Neural progenitor cell (in vitro differentiated cells): ENCODE results near the gene TRAF4. TPM values are rescaled to one million over a fixed set of nuclear protein-coding genes. Genes with fewer than 3 reads are reported as not detected.

ENCODE experiments used
- DNase-seq: peaks from one replicate; pipeline ENCODE4 v3.0.0-alpha.2; 2016; ENCODE audit warnings: low spot score
- H2AFZ ChIP-seq: fragments of 200-600 bp; sonication (generic); replicated peaks from 2 replicates; pipeline ENCODE4 v1.6.1; 2016; ENCODE audit warnings: antibody characterized with exemption
- H3F3A ChIP-seq: fragments of 200-600 bp; sonication (generic); 2 replicates; pipeline ENCODE4 v1.6.1; 2016; ENCODE audit warnings: antibody characterized with exemption, low read depth
- H3K27ac ChIP-seq: fragments of 200-600 bp; sonication (generic); 2 replicates; pipeline ENCODE4 v1.5.1; 2016; ENCODE audit warnings: mild to moderate bottlenecking
- H3K27me3 ChIP-seq: fragments of 200-600 bp; sonication (generic); 2 replicates; pipeline ENCODE4 v1.6.1; 2016; ENCODE audit warnings: mild to moderate bottlenecking, moderate library complexity
- H3K36me3 ChIP-seq: fragments of 200-600 bp; sonication (generic); 2 replicates; pipeline ENCODE4 v1.5.1; 2016
- H3K4me1 ChIP-seq: fragments of 200-600 bp; sonication (generic); 2 replicates; pipeline ENCODE4 v1.6.1; 2016; ENCODE audit warnings: mixed run types
- H3K4me2 ChIP-seq: fragments of 200-600 bp; sonication (generic); 2 replicates; pipeline ENCODE4 v1.6.1; 2016
- H3K4me3 ChIP-seq: fragments of 200-600 bp; sonication (generic); 2 replicates; pipeline ENCODE4 v1.5.1; 2016
- H3K79me2 ChIP-seq: fragments of 200-600 bp; sonication (generic); 2 replicates; pipeline ENCODE4 v1.6.1; 2016; ENCODE audit warnings: low read depth
- H3K9ac ChIP-seq: fragments of 200-600 bp; sonication (generic); 2 replicates; pipeline ENCODE4 v1.6.1; 2016
- H3K9me3 ChIP-seq: fragments of 200-600 bp; sonication (generic); 2 replicates; pipeline ENCODE4 v1.5.1; 2016; ENCODE audit warnings: low read depth
- H4K20me1 ChIP-seq: fragments of 200-600 bp; sonication (generic); 2 replicates; pipeline ENCODE4 v1.6.1; 2016; ENCODE audit warnings: low read depth
- H3K27ac Mint-ChIP-seq: 3 replicates; pipeline ENCODE4 v1.8.0; 2021; ENCODE audit warnings: mixed read lengths
- H3K27me3 Mint-ChIP-seq: 2 replicates; pipeline ENCODE4 v1.8.0; 2022; ENCODE audit warnings: low read depth, mild to moderate bottlenecking, inconsistent platforms, moderate library complexity, mixed read lengths; ENCODE audit not compliant: insufficient read depth
- H3K36me3 Mint-ChIP-seq: 3 replicates; pipeline ENCODE4 v1.8.0; 2021; ENCODE audit warnings: mixed read lengths
- H3K4me1 Mint-ChIP-seq: 3 replicates; pipeline ENCODE4 v1.8.0; 2021; ENCODE audit warnings: mixed read lengths
- H3K4me3 Mint-ChIP-seq: 3 replicates; pipeline ENCODE4 v1.8.0; 2021; ENCODE audit warnings: mild to moderate bottlenecking, moderate library complexity, mixed read lengths
- H3K9me3 Mint-ChIP-seq: 3 replicates; pipeline ENCODE4 v1.8.0; 2020; ENCODE audit warnings: mixed read lengths
- CTCF ChIP-seq: fragments of 200-600 bp; sonication (generic); IDR thresholded peaks from 2 replicates; pipeline ENCODE4 v1.5.1; 2017; ENCODE audit warnings: antibody characterized with exemption, mild to moderate bottlenecking
- EZH2 ChIP-seq: fragments of 200-600 bp; sonication (generic); IDR thresholded peaks from 2 replicates; pipeline ENCODE4 v1.6.1; 2017; ENCODE audit warnings: antibody characterized with exemption, mild to moderate bottlenecking, moderate library complexity
- EZH2phosphoT487 ChIP-seq: fragments of 200-600 bp; sonication (generic); IDR thresholded peaks from 2 replicates; pipeline ENCODE4 v1.6.1; 2017; ENCODE audit warnings: antibody characterized with exemption
- total RNA-seq: library from RNA; depleted of rRNA; stranded (reverse); fragments of >200 nt; gene quantifications from 2 replicates; pipeline ENCODE4 v1.2.3, GENCODE V29; 2015; ENCODE audit warnings: low replicate concordance

Gene TRAF4
- total RNA-seq, 1 donor from 2014 or later, result 32.2 TPM

- peaks cover 13% of the 10 kb centered on the region for H3K36me3 Mint-ChIP-seq
These were observed 38.0 kb upstream of the TRAF4 start for GRCh38 chr17:28705728-28706334.

GRCh38 chr17:28706471-28707338 is 37.1 kb upstream of the TRAF4 start:
- Histone ChIP-seq H4K20me1 (peaks cover 37% of the 10 kb centered on the region), H3K4me2 (no peak overlapping the region), H3K4me1 (peaks cover 19% of the 10 kb centered on the region), H3K9ac (no peak overlapping the region), H3K79me2 (peaks cover 23% of the 10 kb centered on the region), H3K27ac (no peak overlapping the region), H2AFZ (no peak overlapping the region), H3F3A (peaks cover 50% of the 10 kb centered on the region), H3K4me3 (no peak overlapping the region), H3K9me3 (no peaks in the 10 kb centered on the region), H3K27me3 (no peaks in the 10 kb centered on the region), H3K36me3 (no peaks in the 10 kb centered on the region)
- no peak for DNase-seq
- Mint-ChIP-seq H3K36me3 (peaks cover 8% of the 10 kb centered on the region), H3K4me1 (peaks cover 34% of the 10 kb centered on the region), H3K4me3 (no peak overlapping the region), H3K27me3 (peaks cover 11% of the 10 kb centered on the region), H3K9me3 (no peaks in the 10 kb centered on the region), H3K27ac (peak overlapping the region; percentile 2)
- TF ChIP-seq EZH2phosphoT487 (no peak), CTCF (no peak), EZH2 (no peak)

More at GRCh38 chr17:28705728-28706334, 38.0 kb upstream of the TRAF4 start:
- no peaks in the 10 kb centered on the region for H3K36me3 ChIP-seq
- peaks cover 20% of the 10 kb centered on the region for H3K4me1 ChIP-seq
- H3K27ac Mint-ChIP-seq, result peak overlapping the region; percentile 78
- no peak overlapping the region for H3K4me2 ChIP-seq
- no peaks in the 10 kb centered on the region for H3K9me3 Mint-ChIP-seq
- peaks cover 40% of the 10 kb centered on the region for H4K20me1 ChIP-seq
- no peaks in the 10 kb centered on the region for H3K27me3 ChIP-seq
- H3K9me3 ChIP-seq, result no peaks in the 10 kb centered on the region
- DNase-seq, result no peak
- no peak for TF ChIP-seq EZH2phosphoT487
- TF ChIP-seq EZH2, result no peak
- TF ChIP-seq CTCF, result no peak
- H3K27ac ChIP-seq, result peak overlapping the region; percentile 63
- H3K79me2 ChIP-seq, result peaks cover 23% of the 10 kb centered on the region
- H3F3A ChIP-seq, result peaks cover 43% of the 10 kb centered on the region
- no peak overlapping the region for H2AFZ ChIP-seq
- peak overlapping the region; percentile 37 for H3K9ac ChIP-seq
- no peak overlapping the region for H3K4me3 Mint-ChIP-seq
- peaks cover 13% of the 10 kb centered on the region for H3K27me3 Mint-ChIP-seq
- no peak overlapping the region for H3K4me3 ChIP-seq
- peaks cover 36% of the 10 kb centered on the region for H3K4me1 Mint-ChIP-seq

- peak overlapping the region; percentile 5 for H3K4me3 Mint-ChIP-seq
- H3K4me3 ChIP-seq, result no peak overlapping the region
- H3K27me3 Mint-ChIP-seq, result peaks cover 9% of the 10 kb centered on the region
- H3K9ac ChIP-seq, result no peak overlapping the region
- H3K4me1 ChIP-seq, result peaks cover 18% of the 10 kb centered on the region
- H3K36me3 Mint-ChIP-seq, result peaks cover 5% of the 10 kb centered on the region
- no peaks in the 10 kb centered on the region for H3K9me3 ChIP-seq
- no peak overlapping the region for H3K27ac ChIP-seq
- TF ChIP-seq EZH2phosphoT487, result no peak
- TF ChIP-seq CTCF, result no peak
- no peak for TF ChIP-seq EZH2
- no peaks in the 10 kb centered on the region for H3K9me3 Mint-ChIP-seq
- peak overlapping the region; percentile 2 for H3K27ac Mint-ChIP-seq
- no peaks in the 10 kb centered on the region for H3K27me3 ChIP-seq
- no peaks in the 10 kb centered on the region for H3K36me3 ChIP-seq
- no peak overlapping the region for H2AFZ ChIP-seq
- H3K79me2 ChIP-seq, result peaks cover 23% of the 10 kb centered on the region
- peaks cover 53% of the 10 kb centered on the region for H3F3A ChIP-seq
- H3K4me1 Mint-ChIP-seq, result peaks cover 34% of the 10 kb centered on the region
- DNase-seq, result no peak
- peaks cover 31% of the 10 kb centered on the region for H4K20me1 ChIP-seq
- no peak overlapping the region for H3K4me2 ChIP-seq
These were observed 36.5 kb upstream of the TRAF4 start for GRCh38 chr17:28707339-28707720.
